Measurements from ENCODE around the gene CCT3.
A peak's percentile ranks its signal among the peaks of the same experiment; 100 is the strongest.
"Not testable (repeated sequence)": the region's sequence is repeated elsewhere in the genome, so short reads cannot be mapped to it uniquely, and the experiment has no call there.

The CCT3 gene

GRCh38 chr1:156368157-156368658, 30.1 kb upstream of the CCT3 start:
- no peak for DNase-seq

GRCh38 chr1:156367383-156368156, 29.5 kb upstream of the CCT3 start:
- DNase-seq, result no peak

- no peak for DNase-seq
Observed at GRCh38 chr1:156366378-156367166, 28.5 kb upstream of the CCT3 start.

- DNase-seq, result no peak
Observed at GRCh38 chr1:156365754-156366153, 27.7 kb upstream of the CCT3 start.

- no peak for DNase-seq
Observed at GRCh38 chr1:156360534-156360933, 22.4 kb upstream of the CCT3 start.

- DNase-seq, result no peak
Observed at GRCh38 chr1:156359973-156360372, 21.9 kb upstream of the CCT3 start.

GRCh38 chr1:156359249-156359648, 21.2 kb upstream of the CCT3 start:
- no peak for DNase-seq

- no peak for DNase-seq
Observed at GRCh38 chr1:156358641-156359040, 20.5 kb upstream of the CCT3 start.

- no peak for DNase-seq
Observed at GRCh38 chr1:156357977-156358376, 19.9 kb upstream of the CCT3 start.

- peak; percentile 88 for DNase-seq
Observed at GRCh38 chr1:156356875-156357534, 18.9 kb upstream of the CCT3 start.

- no peak for DNase-seq
Observed at GRCh38 chr1:156356262-156356874, 18.3 kb upstream of the CCT3 start.

- not testable (repeated sequence) for DNase-seq
Observed at GRCh38 chr1:156352481-156352880, 14.4 kb upstream of the CCT3 start.

GRCh38 chr1:156347331-156347730, 9.2 kb upstream of the CCT3 start:
- no peak for DNase-seq

GRCh38 chr1:156346636-156347035, 8.5 kb upstream of the CCT3 start:
- DNase-seq, result no peak

- DNase-seq, result not testable (repeated sequence)
Observed at GRCh38 chr1:156346035-156346434, 7.9 kb upstream of the CCT3 start.

- DNase-seq, result no peak
Observed at GRCh38 chr1:156344409-156344808, 6.3 kb upstream of the CCT3 start.

GRCh38 chr1:156342166-156342955, 4.3 kb upstream of the CCT3 start:
- no peak for DNase-seq

- DNase-seq, result no peak
Observed at GRCh38 chr1:156337888-156338179, 258 bp downstream of the CCT3 start.

- DNase-seq, result peak; percentile 65
Observed at GRCh38 chr1:156337052-156337887, 822 bp downstream of the CCT3 start.

GRCh38 chr1:156336242-156336641, 1.9 kb downstream of the CCT3 start:
- no peak for DNase-seq

- DNase-seq, result not testable (repeated sequence)
Observed at GRCh38 chr1:156323179-156323578, 14.9 kb downstream of the CCT3 start.

Measured in activated effector memory CD4-positive, alpha-beta T cell treated with anti-CD3 and anti-CD28 coated beads, Interleukin-2, amount 50 U/mL, for 16 hours (primary cell).